ENCODE measurements around the gene FMNL3. TPM values are rescaled to one million over a fixed set of nuclear protein-coding genes. Genes with fewer than 3 reads are reported as not detected.

Gene FMNL3
- total RNA-seq, 1 donor from 2014 or later = 21.1 TPM

GRCh38 chr12:49667325-49668090, 39.7 kb downstream of the FMNL3 start:
- Mint-ChIP-seq H3K27ac (no peak overlapping the region), H3K4me3 (no peak overlapping the region), H3K27me3 (no peaks in the 10 kb centered on the region), H3K4me1 (ENCODE audit: unreplicated experiment) (peaks cover 19% of the 10 kb centered on the region), H3K36me3 (no peaks in the 10 kb centered on the region), H3K9me3 (no peaks in the 10 kb centered on the region)
- DNase-seq (ENCODE audit: extremely low spot score, unreplicated experiment) = no peak
- TF ChIP-seq CTCF (conservative IDR thresholded peaks at IDR 0.05) = no peak

- no peaks in the 10 kb centered on the region for H3K36me3 Mint-ChIP-seq
- H3K27ac Mint-ChIP-seq = no peak overlapping the region
- no peaks in the 10 kb centered on the region for H3K9me3 Mint-ChIP-seq
- H3K27me3 Mint-ChIP-seq = no peaks in the 10 kb centered on the region
- TF ChIP-seq CTCF (conservative IDR thresholded peaks at IDR 0.05) = no peak
- peaks cover 18% of the 10 kb centered on the region for H3K4me1 Mint-ChIP-seq (ENCODE audit: unreplicated experiment)
- no peak overlapping the region for H3K4me3 Mint-ChIP-seq
- DNase-seq (ENCODE audit: extremely low spot score, unreplicated experiment) = no peak
These were observed 41.0 kb downstream of the FMNL3 start for GRCh38 chr12:49666176-49666575.

- Mint-ChIP-seq H3K9me3 (no peaks in the 10 kb centered on the region), H3K4me1 (ENCODE audit: unreplicated experiment) (peaks cover 18% of the 10 kb centered on the region), H3K27me3 (no peaks in the 10 kb centered on the region), H3K36me3 (no peaks in the 10 kb centered on the region), H3K4me3 (no peak overlapping the region), H3K27ac (no peak overlapping the region)
- no peak for DNase-seq (ENCODE audit: extremely low spot score, unreplicated experiment)
- TF ChIP-seq CTCF (conservative IDR thresholded peaks at IDR 0.05) = no peak
These were observed 41.8 kb downstream of the FMNL3 start for GRCh38 chr12:49665384-49665783.

GRCh38 chr12:49664591-49665239, 42.5 kb downstream of the FMNL3 start:
- no peak for TF ChIP-seq CTCF (conservative IDR thresholded peaks at IDR 0.05)
- H3K4me1 Mint-ChIP-seq (ENCODE audit: unreplicated experiment) = peaks cover 18% of the 10 kb centered on the region
- H3K27me3 Mint-ChIP-seq = no peaks in the 10 kb centered on the region
- no peak for DNase-seq (ENCODE audit: extremely low spot score, unreplicated experiment)
- H3K27ac Mint-ChIP-seq = no peak overlapping the region
- no peaks in the 10 kb centered on the region for H3K36me3 Mint-ChIP-seq
- no peaks in the 10 kb centered on the region for H3K9me3 Mint-ChIP-seq
- H3K4me3 Mint-ChIP-seq = no peak overlapping the region

GRCh38 chr12:49664167-49664566, 43.0 kb downstream of the FMNL3 start:
- no peak for TF ChIP-seq CTCF (conservative IDR thresholded peaks at IDR 0.05)
- Mint-ChIP-seq H3K4me3 (no peak overlapping the region), H3K27me3 (no peaks in the 10 kb centered on the region), H3K27ac (no peak overlapping the region), H3K4me1 (ENCODE audit: unreplicated experiment) (peaks cover 18% of the 10 kb centered on the region), H3K9me3 (no peaks in the 10 kb centered on the region), H3K36me3 (no peaks in the 10 kb centered on the region)
- no peak for DNase-seq (ENCODE audit: extremely low spot score, unreplicated experiment)

Data from type B pancreatic cell (in vitro differentiated cells).